ENCODE data around the gene SLC25A25. TPM values are rescaled to one million over a fixed set of nuclear protein-coding genes. Genes with fewer than 3 reads are reported as not detected.

SLC25A25 gene
- total and polyA plus RNA-seq, 2 of the 8 experiments (the other 6 are each of a cell fraction or from before 2014, with no cell fraction given) = 6.5 to 18.5 TPM

GRCh38 chr9:128146591-128147120 lies 78.6 kb downstream of the SLC25A25 start:
- Histone ChIP-seq H3K9ac (replicated peaks in 1 of 4; ENCODE audit: extremely low read depth in 1 of 4, low read depth in 3 of 4, low read length in 3 of 4) (no peak overlapping the region), H3K4ac (replicated peaks; ENCODE audit: insufficient read length, low read depth, low read length) (no peak overlapping the region), H3K27me3 (replicated peaks in 1 of 4; ENCODE audit: control insufficient read depth in 3 of 4, extremely low read depth in 1 of 4, insufficient read depth in 3 of 4, low read length in 3 of 4) (no peaks in the 10 kb centered on the region; a peak in 2 of 7 replicates), H3K9me3 (ENCODE audit: insufficient read depth in 2 of 2, low read depth in 1 of 2, low read length in 1 of 2) (no peaks in the 10 kb centered on the region), H3K27ac (ENCODE audit: low read depth, low read length) (no peak overlapping the region), H2BK15ac (ENCODE audit: low read length) (no peak overlapping the region), H3K79me1 (ENCODE audit: low read depth, low read length) (no peaks in the 10 kb centered on the region), H3K4me2 (ENCODE audit: insufficient read depth in 1 of 2, low read depth in 2 of 2, low read length in 2 of 2) (no peak overlapping the region), H3K14ac (ENCODE audit: insufficient read length) (no peak overlapping the region), H2BK12ac (ENCODE audit: low read depth, low read length) (no peak overlapping the region), H2BK20ac (ENCODE audit: low read length) (no peak overlapping the region), H3K4me3 (ENCODE audit: extremely low read depth in 1 of 4, insufficient read depth in 2 of 4, low read depth in 3 of 4, low read length in 4 of 4) (no peak overlapping the region), H2AK5ac (ENCODE audit: low read depth, low read length) (0 out of 2 replicates have a peak overlapping the region, but pooled peaks have one; percentile 53), H4K91ac (replicated peaks; ENCODE audit: insufficient read length, low read length) (no peak overlapping the region), H2BK120ac (replicated peaks; ENCODE audit: low read depth, low read length) (no peak overlapping the region), H4K8ac (ENCODE audit: extremely low read depth, insufficient read depth, low read length) (no peak overlapping the region; the same call in 1 of the 2 replicates), H3K79me2 (ENCODE audit: control insufficient read depth in 1 of 2, insufficient read depth in 2 of 2, low read length in 2 of 2) (no peaks in the 10 kb centered on the region), H3K36me3 (ENCODE audit: control insufficient read depth in 2 of 4, insufficient read depth in 4 of 4, low read length in 3 of 4) (no peaks in the 10 kb centered on the region), H3K18ac (ENCODE audit: extremely low read depth, low read length) (no peak overlapping the region), H4K5ac (ENCODE audit: insufficient read length, low read depth, low read length) (no peak overlapping the region), H3K4me1 (replicated peaks in 1 of 4; ENCODE audit: control insufficient read depth in 3 of 4, insufficient read depth in 4 of 4, low read length in 3 of 4) (peaks cover 0 to 8% (median 3%) of the 10 kb centered on the region in 4 experiments; a peak in 5 of 7 replicates), H2AFZ (ENCODE audit: low read length) (no peak overlapping the region), H3K56ac (replicated peaks; ENCODE audit: insufficient read length, low read depth, low read length) (no peak overlapping the region), H3K23ac (ENCODE audit: insufficient read length) (no peak overlapping the region), H2BK5ac (ENCODE audit: low read depth, low read length) (no peak overlapping the region), H3K23me2 (ENCODE audit: low read depth, low read length) (no peaks in the 10 kb centered on the region), H4K20me1 (replicated peaks in 1 of 2; ENCODE audit: control insufficient read depth in 1 of 2, insufficient read depth in 2 of 2, low read length in 2 of 2) (no peaks in the 10 kb centered on the region)
- no peak for DNase-seq (ENCODE audit: low read depth in 1 of 2, low spot score in 2 of 2)
- CTCF ChIA-PET (ENCODE audit: partially characterized antibody) = interaction anchor here (0.7 to 1.9 kb wide), 4 partner anchors 10 to 32 kb away, joined by 3 to 8 read pairs (median 3); no protein-coding TSS in a partner anchor
- POLR2A ChIA-PET (ENCODE audit: partially characterized antibody) = interaction anchor here (0.6 to 2.5 kb wide), 5 partner anchors 10 to 207 kb away, joined by 3 to 10 read pairs (median 4); no protein-coding TSS in a partner anchor
- no peak for TF ChIP-seq RFX5 (IDR thresholded peaks at IDR 0.05; ENCODE audit: borderline replicate concordance, low read depth, low read length)
- TF ChIP-seq BRCA1 (IDR thresholded peaks at IDR 0.05; ENCODE audit: low read depth, low read length) = no peak
- TF ChIP-seq TAF7 (optimal IDR thresholded peaks at IDR 0.05; ENCODE audit: borderline replicate concordance, low read depth, low read length) = no peak
- TF ChIP-seq FOSL1 (IDR thresholded peaks at IDR 0.05; ENCODE audit: insufficient read depth, low read depth, low read length) = no peak
- no peak for TF ChIP-seq PHF8 (conservative IDR thresholded peaks at IDR 0.05; ENCODE audit: low read depth, low read length)
- no peak for TF ChIP-seq CBX5 (IDR thresholded peaks at IDR 0.05; ENCODE audit: low read depth, low read length)
- TF ChIP-seq HDAC6 (IDR thresholded peaks at IDR 0.05; ENCODE audit: low read depth, low read length) = no peak
- TF ChIP-seq POU5F1 (IDR thresholded peaks at IDR 0.05; ENCODE audit: low read depth, low read length) = no peak
- TF ChIP-seq POLR2AphosphoS5 (IDR thresholded peaks at IDR 0.05; ENCODE audit: low read depth, low read length) = no peak
- FAIRE-seq = no peak
- 85% methylated on average over 8 of the region's 8 CpGs; no CpG with 5 or more reads in 1 of the 2 experiments for WGBS, 2 experiments (ENCODE audit: extremely low coverage in 1 of 2, insufficient coverage in 1 of 2, insufficient read length in 1 of 2, insufficient replicate concordance in 2 of 2, low coverage in 1 of 2, low lambda C conversion rate in 2 of 2, missing lambda C conversion rate in 1 of 2)
